Measurements from ENCODE around the gene C19orf53. TPM values are rescaled to one million over a fixed set of nuclear protein-coding genes. Genes with fewer than 3 reads are reported as not detected.

The C19orf53 gene
- total and polyA plus RNA-seq, 9 of the 15 experiments (the other 6 are each of a cell fraction or from before 2014, with no cell fraction given), result 98.5 to 441 (median 164) TPM

DNA sequence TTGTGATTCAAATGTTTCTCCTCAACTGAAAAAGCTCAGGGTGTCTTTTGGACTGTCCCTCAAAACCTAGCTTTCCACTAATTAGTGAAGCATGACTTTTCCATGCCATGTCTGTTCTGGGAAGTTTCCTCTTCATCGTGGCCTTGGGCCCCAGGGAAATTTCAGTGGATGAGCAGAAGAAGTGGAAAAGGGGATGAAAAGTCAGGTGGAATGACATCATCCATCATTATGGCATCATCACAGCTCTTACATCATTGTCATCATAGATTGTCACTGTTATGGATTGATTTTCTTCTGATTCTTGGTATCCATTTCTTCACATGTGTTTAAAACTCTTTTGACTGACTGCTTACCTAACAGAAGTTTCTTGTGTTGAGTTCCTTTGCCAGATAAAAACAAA, 36.2 kb upstream of the C19orf53 start (continued):
- no peak for TF ChIP-seq ZMIZ1 (IDR thresholded peaks at IDR 0.05; ENCODE audit: low read depth in 2 of 2, low read length in 2 of 2)
- TF ChIP-seq CEBPG (CRISPR knock-in tag; IDR thresholded peaks at IDR 0.05), result 0 out of 2 replicates have a peak, but pooled peaks have one; percentile 9
- TF ChIP-seq CEBPG (tag; conservative IDR thresholded peaks at IDR 0.05 in 1 of 2, IDR thresholded peaks at IDR 0.05 in 1 of 2), result 0 out of 4 replicates have a peak, but pooled peaks of 1 of the 2 experiments have one; percentile 25
- TF ChIP-seq, protein P1, sequence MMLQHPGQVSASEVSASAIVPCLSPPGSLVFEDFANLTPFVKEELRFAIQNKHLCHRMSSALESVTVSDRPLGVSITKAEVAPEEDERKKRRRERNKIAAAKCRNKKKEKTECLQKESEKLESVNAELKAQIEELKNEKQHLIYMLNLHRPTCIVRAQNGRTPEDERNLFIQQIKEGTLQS (IDR thresholded peaks at IDR 0.05), result peak; percentile 76
- TF ChIP-seq, protein P1 (CRISPR knock-in tag; conservative IDR thresholded peaks at IDR 0.05), result no peak
- no peak for TF ChIP-seq FOXK1 (CRISPR knock-in tag; IDR thresholded peaks at IDR 0.05; ENCODE audit: borderline replicate concordance)
- TF ChIP-seq ZBTB8A (IDR thresholded peaks at IDR 0.05; ENCODE audit: partially characterized antibody), result no peak
- TF ChIP-seq SAFB (IDR thresholded peaks at IDR 0.05; ENCODE audit: borderline replicate concordance, low read depth, low read length), result no peak
- TF ChIP-seq PCBP1 (IDR thresholded peaks at IDR 0.05; ENCODE audit: low read depth, low read length, poor library complexity, severe bottlenecking), result no peak
- TF ChIP-seq MBD2 (IDR thresholded peaks at IDR 0.05; ENCODE audit: borderline replicate concordance, low read depth), result no peak
- TF ChIP-seq FOXP4 (CRISPR knock-in tag; IDR thresholded peaks at IDR 0.05; ENCODE audit: borderline replicate concordance), result no peak
- TF ChIP-seq SIX5 (IDR thresholded peaks at IDR 0.05; ENCODE audit: borderline replicate concordance in 1 of 2, insufficient read depth in 1 of 2, low read depth in 1 of 2, low read length in 2 of 2), result no peak
- no peak for TF ChIP-seq ZNF766 (CRISPR knock-in tag; conservative IDR thresholded peaks at IDR 0.05)
- TF ChIP-seq NBN (IDR thresholded peaks at IDR 0.05; ENCODE audit: low read depth), result no peak
- TF ChIP-seq ZBTB1 (CRISPR knock-in tag; IDR thresholded peaks at IDR 0.05; ENCODE audit: borderline replicate concordance, low read depth), result no peak
- no peak for TF ChIP-seq SMAD1 (IDR thresholded peaks at IDR 0.05; ENCODE audit: low read depth, low read length, partially characterized antibody)
- TF ChIP-seq MAFF (IDR thresholded peaks at IDR 0.05; ENCODE audit: low read length), result no peak
- no peak for TF ChIP-seq U2AF1 (optimal IDR thresholded peaks at IDR 0.05; ENCODE audit: low read depth, low read length)
- TF ChIP-seq GABPA (tag; conservative IDR thresholded peaks at IDR 0.05; ENCODE audit: low read depth), result no peak
- TF ChIP-seq CBX8 (IDR thresholded peaks at IDR 0.05; ENCODE audit: borderline replicate concordance, extremely low read depth, low read depth, low read length, poor library complexity, severe bottlenecking), result no peak

Measured in K562 (cell line).